Keratinocyte (primary cell): ENCODE measurements around the gene FGFR2. TPM values are rescaled to one million over a fixed set of nuclear protein-coding genes. Genes with fewer than 3 reads are reported as not detected.

ENCODE experiments used
- DNase-seq: peaks from one replicate; pipeline ENCODE4 v3.0.0-alpha.2; 2011; ENCODE audit warnings: low read depth, missing footprints, low spot score
- FAIRE-seq: peaks from 2 replicates; lab custom pipeline; 2011; peaks lifted over from hg19 to GRCh38; lab: Jason Lieb, UNC
- H2AFZ ChIP-seq: 2 replicates; pipeline ENCODE4 v1.6.0; 2012; ENCODE audit warnings: low read length, control low read depth, inconsistent platforms; ENCODE audit not compliant: control insufficient read depth
- H3K27ac ChIP-seq: 2 replicates; pipeline ENCODE4 v1.5.1; 2011; ENCODE audit warnings: low read length; ENCODE audit not compliant: control insufficient read depth, insufficient read depth
- H3K27me3 ChIP-seq: 3 replicates; pipeline ENCODE4 v1.6.0; 2011; ENCODE audit warnings: low read length; ENCODE audit not compliant: control insufficient read depth, insufficient read depth; ENCODE audit errors: extremely low read depth
- H3K36me3 ChIP-seq, 2 experiments: 2 replicates in 1 of 2; 3 replicates in 1 of 2; pipeline ENCODE4 v1.5.1; 2011; ENCODE audit warnings: low read length in 2 of 2, mild to moderate bottlenecking in 1 of 2; ENCODE audit not compliant: control insufficient read depth in 2 of 2, insufficient read depth in 2 of 2; ENCODE audit errors: extremely low read depth in 1 of 2
- H3K4me1 ChIP-seq: 3 replicates; pipeline ENCODE4 v1.5.1; 2011; ENCODE audit warnings: low read length; ENCODE audit not compliant: control insufficient read depth, insufficient read depth; ENCODE audit errors: extremely low read depth
- H3K4me2 ChIP-seq: 3 replicates; pipeline ENCODE4 v1.6.0; 2011; ENCODE audit warnings: low read depth, low read length; ENCODE audit not compliant: control insufficient read depth, insufficient read depth; ENCODE audit errors: extremely low read depth
- H3K4me3 ChIP-seq, 3 experiments: fragments of 200-600 bp in 1 of 3; sonication (generic) in 1 of 3; 2 replicates in 2 of 3; 3 replicates in 1 of 3; pipeline ENCODE4 v1.5.1; 2011 to 2016; ENCODE audit warnings: low read length in 3 of 3, mild to moderate bottlenecking in 3 of 3, control low read depth in 2 of 3, inconsistent platforms in 1 of 3, low read depth in 1 of 3, mixed read lengths in 1 of 3, mixed run types in 1 of 3, moderate library complexity in 1 of 3; ENCODE audit not compliant: control insufficient read depth in 2 of 3, insufficient read depth in 2 of 3; ENCODE audit errors: extremely low read depth in 1 of 3
- H3K79me2 ChIP-seq: 2 replicates; pipeline ENCODE4 v1.6.0; 2012; ENCODE audit warnings: low read length; ENCODE audit not compliant: control insufficient read depth, insufficient read depth
- H3K9ac ChIP-seq: 3 replicates; pipeline ENCODE4 v1.6.0; 2011; ENCODE audit warnings: low read length; ENCODE audit not compliant: control insufficient read depth, insufficient read depth; ENCODE audit errors: extremely low read depth
- H3K9me1 ChIP-seq: 3 replicates; pipeline ENCODE4 v1.6.0; 2011; ENCODE audit warnings: low read length; ENCODE audit not compliant: control insufficient read depth, insufficient read depth; ENCODE audit errors: extremely low read depth
- H3K9me3 ChIP-seq: 2 replicates; pipeline ENCODE4 v1.5.1; 2012; ENCODE audit warnings: low read depth, low read length; ENCODE audit not compliant: control insufficient read depth
- H4K20me1 ChIP-seq: 3 replicates; pipeline ENCODE4 v1.6.0; 2011; ENCODE audit warnings: low read length; ENCODE audit not compliant: control insufficient read depth, insufficient read depth; ENCODE audit errors: extremely low read depth
- CTCF ChIP-seq, 3 experiments: IDR thresholded peaks in 1 of 3; conservative IDR thresholded peaks in 1 of 3; optimal IDR thresholded peaks in 1 of 3; 2 replicates in 2 of 3; 3 replicates in 1 of 3; pipeline versions ENCODE3 to v1.5.1; 2011; ENCODE audit warnings: low read length in 3 of 3, mild to moderate bottlenecking in 3 of 3, moderate library complexity in 2 of 3, control low read depth in 1 of 3, inconsistent platforms in 1 of 3; ENCODE audit not compliant: insufficient read depth in 2 of 3; ENCODE audit errors: extremely low read depth in 1 of 3
- EZH2 ChIP-seq: IDR thresholded peaks from one replicate; pipeline ENCODE4 v1.6.1; 2012; ENCODE audit warnings: inconsistent platforms, mild to moderate bottlenecking, low read length, moderate library complexity
- dilution Hi-C: fragments of 300-500 bp; cut with MboI; formaldehyde crosslinking; loops from one replicate; pipeline ENCODE4 v1.7.0; 2020; ENCODE audit warnings: low sequenced_read_pairs; ENCODE audit not compliant: extremely low pct_ligation_motif_present
- polyA plus RNA-seq, 5 experiments: library from polyadenylated mRNA; depleted of rRNA in 3 of 5; stranded (reverse) in 3 of 5; stranded (forward) in 1 of 5; unstranded in 1 of 5; fragments of >200 nt; gene quantifications; 1 replicate in 1 of 5; 2 replicates in 3 of 5; 3 replicates in 1 of 5; pipeline versions ENCODE4 v1.2.1 to v1.2.3, GENCODE V29; 2011 to 2012; ENCODE audit warnings: missing spikeins in 2 of 5, low read depth in 1 of 5, low replicate concordance in 1 of 5

Gene FGFR2
- polyA plus RNA-seq, 1 donor (not counting 4 experiments of a cell fraction or from before 2014, with no cell fraction given), result 20.6 TPM

- FAIRE-seq (no peak), DNase-seq (no peak)
- no peak overlapping the region for H2AFZ ChIP-seq
- H3K4me3 ChIP-seq, result no peak overlapping the region
- peaks cover 7% of the 10 kb centered on the region for H3K27me3 ChIP-seq
- H3K9ac ChIP-seq, result no peak overlapping the region
- dilution Hi-C loops, result no loop called here
- H3K9me1 ChIP-seq, result no peaks in the 10 kb centered on the region
- H3K4me1 ChIP-seq, result peaks cover 11% of the 10 kb centered on the region
- TF ChIP-seq EZH2 (no peak), CTCF (optimal IDR thresholded peaks at IDR 0.05 in 1 of 3, IDR thresholded peaks at IDR 0.05 in 1 of 3, conservative IDR thresholded peaks at IDR 0.05 in 1 of 3; ENCODE audit: extremely low read depth in 1 of 3, insufficient read depth in 2 of 3, low read length in 3 of 3) (no peak)
- no peak overlapping the region for H3K4me2 ChIP-seq
- H3K27ac ChIP-seq, result no peak overlapping the region
- no peaks in the 10 kb centered on the region for H3K79me2 ChIP-seq
- no peaks in the 10 kb centered on the region for H4K20me1 ChIP-seq
- no peaks in the 10 kb centered on the region for H3K36me3 ChIP-seq
- H3K9me3 ChIP-seq, result peaks cover 5% of the 10 kb centered on the region
These were observed 17.2 kb upstream of the FGFR2 start for GRCh38 chr10:121615435-121615793.

GRCh38 chr10:121614613-121615434, 16.6 kb upstream of the FGFR2 start:
- no peak for DNase-seq
- H3K36me3 ChIP-seq, result no peaks in the 10 kb centered on the region
- peaks cover 5% of the 10 kb centered on the region for H3K9me3 ChIP-seq
- peaks cover 14% of the 10 kb centered on the region for H3K4me1 ChIP-seq
- H3K27me3 ChIP-seq, result peaks cover 7% of the 10 kb centered on the region
- H3K79me2 ChIP-seq, result no peaks in the 10 kb centered on the region
- no peak overlapping the region for H2AFZ ChIP-seq
- H3K4me2 ChIP-seq, result no peak overlapping the region
- no peak overlapping the region for H3K4me3 ChIP-seq
- H3K9ac ChIP-seq, result no peak overlapping the region
- H3K27ac ChIP-seq, result no peak overlapping the region
- H4K20me1 ChIP-seq, result no peaks in the 10 kb centered on the region
- dilution Hi-C loops, result no loop called here
- H3K9me1 ChIP-seq, result no peaks in the 10 kb centered on the region
- FAIRE-seq, result no peak
- TF ChIP-seq CTCF (optimal IDR thresholded peaks at IDR 0.05 in 1 of 3, IDR thresholded peaks at IDR 0.05 in 1 of 3, conservative IDR thresholded peaks at IDR 0.05 in 1 of 3; ENCODE audit: extremely low read depth in 1 of 3, insufficient read depth in 2 of 3, low read length in 3 of 3), result no peak
- no peak for TF ChIP-seq EZH2
